NK-92 treated with Interleukin-12 subunit alpha and Interleukin-12 subunit beta, amount 100 ng/mL, for 24 hours (cell line): ENCODE data around the gene EDDM3A.
"Not testable (repeated sequence)": the region's sequence is repeated elsewhere in the genome, so short reads cannot be mapped to it uniquely, and the experiment has no call there.

Experiments
- DNase-seq: peaks from one replicate; lab custom pipeline; 2025; lab: John Stamatoyannopoulos, UW

The EDDM3A gene

GRCh38 chr14:20745571-20746358 lies at the start of gene EDDM3A:
Gene EDDM3A, plus strand, starts transcription at chr14:20745887. Its CDS starts 1,694 bp downstream, at chr14:20747581.
- DNase-seq, result no peak

DNA sequence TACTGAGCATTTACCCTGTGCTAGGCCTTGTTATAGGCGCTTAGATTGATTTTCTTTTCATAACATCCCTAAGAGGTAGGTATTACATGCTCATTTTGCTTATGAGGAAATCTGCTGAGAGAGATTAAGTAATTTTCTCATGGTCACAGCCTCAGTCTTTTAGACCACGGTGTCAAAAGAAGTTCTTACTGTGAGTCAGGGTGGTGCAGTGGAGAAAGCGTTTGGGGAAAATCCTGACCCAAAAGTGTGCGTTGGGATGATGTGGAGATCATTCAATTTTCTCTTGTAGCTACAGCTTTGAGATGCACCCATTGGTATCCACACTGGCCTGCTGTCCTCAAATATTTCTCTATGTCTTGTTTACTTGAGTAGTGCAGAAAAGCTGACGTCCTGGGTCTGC lies 48.9 kb upstream of the EDDM3A start:
- DNase-seq, result no peak

DNA sequence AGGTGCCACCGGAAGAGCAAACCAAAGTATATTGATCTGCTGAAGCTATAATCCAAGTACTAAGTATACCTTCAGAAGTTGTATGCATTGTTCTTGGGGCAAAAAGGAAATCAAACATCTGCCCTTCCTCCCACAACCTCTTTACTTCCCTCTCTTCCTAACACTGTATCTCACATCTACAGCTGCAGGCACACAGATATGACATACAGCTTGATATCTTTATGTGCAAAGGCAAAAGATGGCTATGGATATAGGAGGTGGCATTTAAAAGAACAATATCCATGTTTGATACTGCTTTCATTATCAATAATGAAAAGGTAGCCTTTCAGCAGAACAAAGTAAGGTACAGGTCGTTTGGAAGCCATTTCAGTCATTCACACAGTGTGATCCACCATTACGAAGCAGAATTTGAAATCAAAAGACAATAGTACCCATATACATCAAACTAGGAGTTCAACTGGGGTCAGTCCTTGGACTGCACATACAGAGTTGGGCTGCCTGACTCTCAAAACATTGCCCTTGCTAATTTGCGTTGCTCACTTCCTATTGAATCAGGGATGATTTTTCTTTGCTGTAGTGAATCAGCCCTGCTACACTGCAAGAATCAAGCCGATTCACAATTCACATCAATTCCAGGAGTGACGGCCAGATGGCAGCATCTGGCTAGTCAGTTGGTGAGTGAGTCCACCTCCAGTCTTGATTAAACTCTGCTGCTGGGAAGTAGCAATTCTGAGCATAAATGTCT lies 48.2 kb upstream of the EDDM3A start:
- DNase-seq, result peak; percentile 15

- no peak for DNase-seq
These were observed 47.7 kb upstream of the EDDM3A start for GRCh38 chr14:20698018-20698329.

DNA sequence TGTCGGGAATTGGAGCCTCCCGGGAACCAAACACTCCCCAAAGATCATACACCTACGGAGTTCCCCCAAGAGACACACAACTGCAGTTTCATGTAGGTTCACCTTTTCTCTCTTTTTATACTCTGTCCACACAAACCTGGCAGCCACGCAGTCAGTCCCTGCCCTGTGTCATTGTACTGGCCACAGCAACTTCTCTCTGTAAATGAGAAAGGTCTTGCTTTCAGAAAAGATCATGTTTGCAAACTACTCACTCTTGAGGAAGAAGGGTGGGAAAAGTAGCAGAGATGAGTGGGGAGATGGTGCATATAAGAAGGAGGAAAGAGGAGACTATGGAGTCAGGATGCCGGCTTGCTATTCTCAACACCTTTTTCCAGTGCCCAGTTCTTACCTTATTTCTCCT lies 46.8 kb upstream of the EDDM3A start:
- no peak for DNase-seq

- DNase-seq, result no peak
These were observed 45.8 kb upstream of the EDDM3A start for GRCh38 chr14:20699931-20700330.

DNA sequence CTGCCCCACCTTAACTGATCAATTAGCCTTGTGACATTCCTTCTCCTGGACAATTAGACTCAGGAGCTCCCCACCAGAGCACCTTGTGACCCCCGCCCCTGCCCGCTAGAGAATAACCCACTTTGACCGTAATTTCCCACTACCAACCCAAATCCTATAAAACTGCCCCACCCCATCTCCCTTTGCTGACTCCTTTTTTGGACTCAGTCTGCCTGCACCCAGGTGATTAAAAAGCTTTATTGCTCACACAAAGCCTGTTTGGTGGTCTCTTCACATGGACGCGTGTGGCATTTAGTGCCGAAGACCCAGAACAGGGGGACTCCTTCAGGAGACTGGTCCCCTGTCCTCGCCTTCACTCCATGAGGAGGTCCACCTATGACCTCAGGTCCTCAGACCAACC lies 44.7 kb upstream of the EDDM3A start:
- DNase-seq, result not testable (repeated sequence)

GRCh38 chr14:20706657-20707355 lies 38.9 kb upstream of the EDDM3A start:
- no peak for DNase-seq

- no peak for DNase-seq
These were observed 38.1 kb upstream of the EDDM3A start for GRCh38 chr14:20707622-20708021.

DNA sequence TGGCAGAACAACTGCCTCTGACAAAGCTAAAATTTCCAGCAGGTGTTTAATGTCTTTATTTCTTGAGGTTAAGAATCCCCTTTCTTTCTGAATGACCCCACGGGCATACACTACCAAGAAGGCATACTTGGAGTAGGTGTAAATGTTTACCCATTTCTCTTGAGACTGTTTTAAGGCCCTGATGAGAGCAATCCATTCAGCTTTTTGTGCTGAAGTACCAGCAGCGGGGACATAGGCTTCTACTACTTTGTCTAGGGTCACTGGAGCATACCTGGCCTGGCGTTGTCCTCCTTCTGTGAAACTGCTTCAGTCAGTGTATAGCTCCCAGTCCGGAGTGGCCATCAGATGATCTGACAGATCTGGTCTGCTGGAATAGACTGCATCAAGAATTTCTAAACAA lies 34.4 kb upstream of the EDDM3A start:
- DNase-seq, result no peak

- no peak for DNase-seq
These were observed 34.0 kb upstream of the EDDM3A start for GRCh38 chr14:20711685-20712084.

GRCh38 chr14:20712904-20713303 lies 32.8 kb upstream of the EDDM3A start:
- DNase-seq, result no peak

GRCh38 chr14:20714593-20715250 lies 31.0 kb upstream of the EDDM3A start:
- DNase-seq, result no peak

DNA sequence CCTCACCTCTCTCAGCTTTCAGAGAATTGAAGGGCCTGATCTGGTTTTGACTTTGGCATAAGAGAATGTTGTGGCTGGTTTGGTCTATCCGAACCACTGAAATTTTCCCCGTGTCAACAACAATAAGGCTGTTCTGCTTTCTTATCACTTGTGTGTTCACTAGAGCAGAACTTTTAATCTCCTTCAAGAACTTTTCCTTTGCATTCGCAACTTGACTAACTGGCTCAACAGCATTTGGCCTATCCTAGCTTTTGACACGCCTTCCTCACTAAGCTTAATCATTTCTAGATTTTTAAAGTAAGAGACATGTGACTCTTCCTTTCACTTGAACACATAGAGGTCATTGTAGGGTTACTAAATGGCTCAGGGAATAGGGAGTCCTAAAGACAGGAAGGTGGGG lies 25.9 kb upstream of the EDDM3A start:
- no peak for DNase-seq

DNA sequence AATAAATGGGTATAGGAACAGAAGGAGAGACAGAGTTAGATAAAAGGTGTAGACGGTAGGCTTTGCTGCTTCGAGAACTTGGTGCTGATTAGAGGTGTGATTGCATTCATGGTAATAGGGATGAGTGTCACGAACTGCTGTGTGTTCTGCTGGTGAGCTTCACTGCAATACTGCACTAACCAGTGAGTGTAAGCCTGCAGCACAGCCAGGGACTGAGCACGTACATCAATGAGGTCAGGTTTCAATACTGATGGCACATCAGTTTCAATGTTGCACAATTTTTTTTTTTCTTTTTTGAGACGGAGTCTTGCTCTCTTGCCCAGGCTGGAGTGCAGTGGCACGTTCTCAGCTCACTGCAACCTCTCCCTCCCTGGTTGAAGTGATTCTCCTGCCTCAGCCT lies 24.9 kb upstream of the EDDM3A start:
- no peak for DNase-seq

- no peak for DNase-seq
These were observed 23.7 kb upstream of the EDDM3A start for GRCh38 chr14:20722016-20722415.

DNA sequence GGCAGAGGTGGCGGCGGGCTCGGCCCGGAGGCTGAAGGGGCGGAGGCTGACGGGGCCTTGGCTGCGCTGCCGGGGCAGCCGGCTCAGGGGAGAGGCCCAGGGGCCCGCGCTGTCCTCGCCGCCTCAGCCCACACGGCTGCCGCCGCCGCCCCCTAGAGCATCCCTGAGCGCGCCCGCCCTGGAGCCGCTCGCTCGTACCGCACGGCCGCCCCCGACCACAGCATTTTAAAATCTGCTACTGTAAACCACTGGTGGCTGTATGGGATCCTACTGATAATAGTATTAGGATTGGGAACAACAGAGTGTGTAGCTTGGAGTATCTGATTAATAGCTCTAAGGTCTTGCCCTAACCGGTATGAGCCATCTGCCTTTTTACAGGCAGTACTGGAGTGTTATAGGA lies 22.2 kb upstream of the EDDM3A start:
- DNase-seq, result no peak

DNA sequence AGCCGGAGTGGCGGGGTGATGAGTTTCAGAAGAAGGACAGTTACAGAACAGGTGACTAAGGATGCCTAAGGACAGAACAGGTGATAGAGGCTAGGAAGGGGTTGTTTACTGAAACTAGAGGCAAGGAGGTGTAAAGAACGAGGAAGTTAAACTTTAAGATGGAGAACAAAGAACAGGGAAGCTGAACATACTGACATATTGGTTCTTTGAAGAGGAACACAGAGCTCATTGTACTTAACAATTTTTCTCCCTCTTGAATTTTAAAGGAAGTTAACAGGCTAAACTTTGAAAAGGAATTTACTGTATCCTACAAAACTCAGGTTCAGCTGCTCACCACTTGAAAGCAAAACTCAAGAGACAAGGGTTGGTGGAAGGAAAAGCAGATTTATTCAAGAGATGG lies 19.6 kb upstream of the EDDM3A start:
- DNase-seq, result not testable (repeated sequence)

- no peak for DNase-seq
These were observed 19.2 kb upstream of the EDDM3A start for GRCh38 chr14:20726531-20726930.

DNA sequence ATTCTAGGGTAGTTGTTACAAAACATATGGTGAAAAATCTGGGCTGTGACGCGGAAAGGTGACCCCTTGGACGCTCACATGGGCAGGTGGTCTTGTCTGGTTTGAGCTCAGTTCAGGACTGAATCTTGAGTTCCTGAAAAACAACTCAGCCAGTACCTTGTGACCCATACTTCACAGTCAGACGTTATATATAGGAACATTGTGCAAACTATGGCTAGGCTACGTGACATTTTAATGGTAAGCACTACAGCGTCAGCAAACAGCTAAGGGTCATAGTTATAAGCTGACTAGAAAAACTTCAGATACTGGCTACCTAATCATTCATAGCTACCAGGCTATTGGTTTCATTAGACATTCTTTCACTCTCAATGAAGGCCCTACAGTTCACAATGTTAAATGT lies 14.8 kb upstream of the EDDM3A start:
- DNase-seq, result no peak

DNA sequence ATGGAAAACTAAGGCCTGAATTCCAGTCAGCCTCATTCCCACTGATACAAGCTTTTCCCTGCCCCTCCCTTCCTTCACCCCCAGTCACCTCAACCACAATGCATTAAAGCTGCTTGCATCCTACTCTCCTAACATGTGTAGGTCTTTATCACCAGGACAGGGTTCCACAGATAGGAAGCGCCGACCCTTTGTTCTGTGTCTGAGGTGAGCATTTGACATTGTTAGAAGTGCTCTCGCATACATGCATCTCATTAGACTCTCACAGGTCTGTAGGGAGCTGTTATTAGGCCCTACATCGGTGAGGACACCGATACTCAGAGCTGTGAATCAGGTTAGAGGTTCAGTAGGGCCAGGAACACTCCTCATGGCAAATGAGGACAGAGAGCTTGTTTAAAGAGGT lies 13.2 kb upstream of the EDDM3A start:
- DNase-seq, result no peak

DNA sequence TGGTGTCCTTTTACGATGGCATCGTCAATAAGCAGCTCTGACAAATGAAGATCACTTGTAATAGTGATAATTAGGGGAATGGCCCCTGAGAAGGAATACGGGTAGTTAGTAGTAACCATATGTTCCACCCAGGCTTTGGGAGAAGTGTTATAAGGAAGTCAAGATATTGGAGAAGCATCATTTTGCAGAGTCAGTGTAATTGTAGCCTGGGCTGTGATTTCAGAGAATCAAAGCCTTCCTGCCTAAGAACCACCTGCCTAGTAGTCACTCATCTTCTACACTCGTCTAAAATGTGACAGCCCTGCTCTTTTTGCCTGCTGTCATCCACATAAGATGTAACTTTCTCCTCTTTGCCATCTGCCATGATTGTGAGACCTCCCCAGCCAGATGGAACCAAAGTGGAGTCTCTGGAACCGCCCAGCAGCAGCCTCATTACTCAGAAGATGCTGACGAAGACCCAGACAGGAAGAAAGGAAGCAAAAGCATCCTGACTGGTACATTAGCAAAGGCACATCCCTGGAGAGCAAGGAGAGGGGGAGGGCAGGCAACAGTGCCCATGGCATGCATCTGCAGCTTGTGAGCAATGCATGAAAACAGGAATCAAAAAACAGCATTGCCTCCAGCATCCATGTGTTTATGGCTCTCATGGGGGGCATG lies 12.6 kb upstream of the EDDM3A start:
- DNase-seq, result no peak
